ENCODE measurements around the gene NR5A2. TPM values are rescaled to one million over a fixed set of nuclear protein-coding genes. Genes with fewer than 3 reads are reported as not detected.

The NR5A2 gene
- total RNA-seq, 1 experiment from 2014 or later: 0.14 TPM

GRCh38 chr1:200049810-200050209, 22.3 kb downstream of the NR5A2 start:
- in situ Hi-C loops (cut with HindIII; ENCODE audit: low pct_unique_long_range_greater_than_20kb, low sequenced_read_pairs): no loop called here
- no peak for DNase-seq (ENCODE audit: low read depth)

GRCh38 chr1:200051620-200052019, 24.1 kb downstream of the NR5A2 start:
- DNase-seq (ENCODE audit: low read depth): no peak
- in situ Hi-C loops (cut with HindIII; ENCODE audit: low pct_unique_long_range_greater_than_20kb, low sequenced_read_pairs): no loop called here

GRCh38 chr1:200053091-200053490, 25.6 kb downstream of the NR5A2 start:
- in situ Hi-C loops (cut with HindIII; ENCODE audit: low pct_unique_long_range_greater_than_20kb, low sequenced_read_pairs): no loop called here
- no peak for DNase-seq (ENCODE audit: low read depth)

- in situ Hi-C loops (cut with HindIII; ENCODE audit: low pct_unique_long_range_greater_than_20kb, low sequenced_read_pairs): no loop called here
These were observed 26.1 kb downstream of the NR5A2 start for GRCh38 chr1:200053646-200054045.

GRCh38 chr1:200058341-200058740, 30.8 kb downstream of the NR5A2 start:
- no peak for DNase-seq (ENCODE audit: low read depth)
- in situ Hi-C loops (cut with HindIII; ENCODE audit: low pct_unique_long_range_greater_than_20kb, low sequenced_read_pairs): no loop called here

More at GRCh38 chr1:200053646-200054045, 26.1 kb downstream of the NR5A2 start:
- no peak for DNase-seq (ENCODE audit: low read depth)

- in situ Hi-C loops (cut with HindIII; ENCODE audit: low pct_unique_long_range_greater_than_20kb, low sequenced_read_pairs): no loop called here
These were observed 34.6 kb downstream of the NR5A2 start for GRCh38 chr1:200062143-200062542.

GRCh38 chr1:200072636-200073285, 45.3 kb downstream of the NR5A2 start:
- DNase-seq (ENCODE audit: low read depth): no peak
- in situ Hi-C loops (cut with HindIII; ENCODE audit: low pct_unique_long_range_greater_than_20kb, low sequenced_read_pairs): no loop called here

More at GRCh38 chr1:200062143-200062542, 34.6 kb downstream of the NR5A2 start:
- DNase-seq (ENCODE audit: low read depth): no peak

GRCh38 chr1:200073286-200073637, 45.8 kb downstream of the NR5A2 start:
- in situ Hi-C loops (cut with HindIII; ENCODE audit: low pct_unique_long_range_greater_than_20kb, low sequenced_read_pairs): no loop called here
- DNase-seq (ENCODE audit: low read depth): no peak

GRCh38 chr1:200075522-200075921, 48.0 kb downstream of the NR5A2 start:
- in situ Hi-C loops (cut with HindIII; ENCODE audit: low pct_unique_long_range_greater_than_20kb, low sequenced_read_pairs): no loop called here
- no peak for DNase-seq (ENCODE audit: low read depth)

- in situ Hi-C loops (cut with HindIII; ENCODE audit: low pct_unique_long_range_greater_than_20kb, low sequenced_read_pairs): no loop called here
These were observed 48.5 kb downstream of the NR5A2 start for GRCh38 chr1:200075938-200076546.

GRCh38 chr1:200079232-200079940, 51.9 kb downstream of the NR5A2 start:
- no peak for DNase-seq (ENCODE audit: low read depth)
- in situ Hi-C loops (cut with HindIII; ENCODE audit: low pct_unique_long_range_greater_than_20kb, low sequenced_read_pairs): no loop called here

More at GRCh38 chr1:200075938-200076546, 48.5 kb downstream of the NR5A2 start:
- DNase-seq (ENCODE audit: low read depth): peak; percentile 51

- no peak for DNase-seq (ENCODE audit: low read depth)
- in situ Hi-C loops (cut with HindIII; ENCODE audit: low pct_unique_long_range_greater_than_20kb, low sequenced_read_pairs): no loop called here
These were observed 53.9 kb downstream of the NR5A2 start for GRCh38 chr1:200081151-200081968.

GRCh38 chr1:200081969-200082245, 54.4 kb downstream of the NR5A2 start:
- in situ Hi-C loops (cut with HindIII; ENCODE audit: low pct_unique_long_range_greater_than_20kb, low sequenced_read_pairs): no loop called here
- DNase-seq (ENCODE audit: low read depth): no peak

GRCh38 chr1:200082329-200082728, 54.8 kb downstream of the NR5A2 start:
- in situ Hi-C loops (cut with HindIII; ENCODE audit: low pct_unique_long_range_greater_than_20kb, low sequenced_read_pairs): no loop called here

GRCh38 chr1:200090252-200091159, 63.0 kb downstream of the NR5A2 start:
- peak; percentile 17 for DNase-seq (ENCODE audit: low read depth)

More at GRCh38 chr1:200082329-200082728, 54.8 kb downstream of the NR5A2 start:
- DNase-seq (ENCODE audit: low read depth): no peak

GRCh38 chr1:200095057-200095577, 67.6 kb downstream of the NR5A2 start:
- in situ Hi-C loops (cut with HindIII; ENCODE audit: low pct_unique_long_range_greater_than_20kb, low sequenced_read_pairs): no loop called here

More at GRCh38 chr1:200090252-200091159, 63.0 kb downstream of the NR5A2 start:
- in situ Hi-C loops (cut with HindIII; ENCODE audit: low pct_unique_long_range_greater_than_20kb, low sequenced_read_pairs): no loop called here

GRCh38 chr1:200096774-200097173, 69.3 kb downstream of the NR5A2 start:
- in situ Hi-C loops (cut with HindIII; ENCODE audit: low pct_unique_long_range_greater_than_20kb, low sequenced_read_pairs): no loop called here
- DNase-seq (ENCODE audit: low read depth): peak; percentile 44

More at GRCh38 chr1:200095057-200095577, 67.6 kb downstream of the NR5A2 start:
- peak; percentile 38 for DNase-seq (ENCODE audit: low read depth)
